ENCODE measurements around the gene LYST. TPM values are rescaled to one million over a fixed set of nuclear protein-coding genes. Genes with fewer than 3 reads are reported as not detected.

LYST gene
- total and polyA plus RNA-seq, 4 experiments from 2014 or later, result 4.2 to 35.2 (median 21.0) TPM

DNA sequence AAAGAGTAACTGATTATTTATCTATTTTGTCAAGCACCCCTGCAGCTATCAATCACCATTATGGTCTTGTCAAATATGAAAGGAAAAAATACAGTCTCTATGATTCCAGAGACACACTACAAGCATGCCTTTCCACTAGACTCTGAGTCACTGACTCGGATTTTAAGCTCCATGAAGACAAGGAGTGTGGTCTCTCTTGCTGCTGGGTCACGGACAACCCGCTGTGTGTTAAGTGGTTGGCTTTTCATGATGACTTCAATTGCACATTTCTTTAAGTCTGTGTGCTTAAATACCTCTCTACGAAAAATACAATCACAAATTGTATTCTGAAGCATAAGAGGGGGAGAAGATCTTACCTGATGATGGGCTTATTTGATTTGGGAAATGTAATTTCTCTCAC is 203.1 kb downstream of the LYST start:
- peaks cover 38 to 47% of the 10 kb centered on the region in 2 donors for H3K36me3 Mint-ChIP-seq
- ChIA-PET POLR2A (ENCODE audit: partially characterized antibody) (no interaction called here), CTCF (ENCODE audit: partially characterized antibody) (no interaction called here)
- H3K4me3 Mint-ChIP-seq, result no peak overlapping the region
- Histone ChIP-seq H3K27ac (ENCODE audit: low read depth, low read length) (no peak overlapping the region), H3K27me3 (ENCODE audit: insufficient read depth, low read length) (no peaks in the 10 kb centered on the region), H3K4me3 (ENCODE audit: low read length in 2 of 2) (no peak overlapping the region), H3K9me3 (ENCODE audit: control insufficient read depth in 1 of 2, low read length in 2 of 2) (no peaks in the 10 kb centered on the region), H3K36me3 (ENCODE audit: insufficient read depth, low read length) (peaks cover 12% of the 10 kb centered on the region), H3K4me1 (ENCODE audit: insufficient read depth, low read length) (no peaks in the 10 kb centered on the region)
- H3K4me1 Mint-ChIP-seq, result no peaks in the 10 kb centered on the region
- intact Hi-C loops (cut with micrococcal nuclease), result no loop called here
- H3K27me3 Mint-ChIP-seq, result no peaks in the 10 kb centered on the region
- no peak overlapping the region for H3K27ac Mint-ChIP-seq
- peaks cover 0 to 4% (median 0%) of the 10 kb centered on the region in 8 donors for H3K9me3 Mint-ChIP-seq
- no peak for DNase-seq

DNA sequence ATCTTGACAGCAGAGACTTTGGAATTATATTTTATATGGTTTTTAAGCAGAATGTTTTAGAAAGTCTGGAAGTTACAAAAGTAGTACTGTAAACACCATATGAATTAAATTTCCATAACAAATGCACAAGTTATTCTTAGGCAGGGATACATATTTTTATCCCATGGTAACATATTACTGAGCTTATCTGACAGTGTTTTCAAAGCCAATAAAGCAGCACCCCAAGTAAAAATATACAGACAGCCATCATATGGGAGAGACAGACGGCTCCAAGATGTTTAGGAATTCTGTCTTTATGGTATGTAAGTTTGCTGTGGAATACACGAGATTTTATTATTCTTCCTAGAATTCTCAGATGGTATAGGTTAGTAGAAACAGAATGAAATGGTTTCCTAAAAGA is 205.1 kb downstream of the LYST start:
- CTCF ChIA-PET (ENCODE audit: partially characterized antibody), result no interaction called here
- no peak for DNase-seq
- Histone ChIP-seq H3K27ac (ENCODE audit: low read depth, low read length) (no peak overlapping the region), H3K27me3 (ENCODE audit: insufficient read depth, low read length) (no peaks in the 10 kb centered on the region), H3K4me3 (ENCODE audit: low read length in 2 of 2) (no peak overlapping the region), H3K9me3 (ENCODE audit: control insufficient read depth in 1 of 2, low read length in 2 of 2) (no peaks in the 10 kb centered on the region), H3K36me3 (ENCODE audit: insufficient read depth, low read length) (peaks cover 12% of the 10 kb centered on the region), H3K4me1 (ENCODE audit: insufficient read depth, low read length) (no peaks in the 10 kb centered on the region)
- H3K27ac Mint-ChIP-seq, result no peak overlapping the region
- peaks cover 31 to 40% of the 10 kb centered on the region in 2 donors for H3K36me3 Mint-ChIP-seq
- H3K4me1 Mint-ChIP-seq, result no peaks in the 10 kb centered on the region
- H3K9me3 Mint-ChIP-seq, result peaks cover 0 to 1% (median 0%) of the 10 kb centered on the region in 8 donors
- intact Hi-C loops (cut with micrococcal nuclease), result no loop called here
- H3K4me3 Mint-ChIP-seq, result no peak overlapping the region
- POLR2A ChIA-PET (ENCODE audit: partially characterized antibody), result no interaction called here
- H3K27me3 Mint-ChIP-seq, result peaks cover 2% of the 10 kb centered on the region in 2 donors

DNA sequence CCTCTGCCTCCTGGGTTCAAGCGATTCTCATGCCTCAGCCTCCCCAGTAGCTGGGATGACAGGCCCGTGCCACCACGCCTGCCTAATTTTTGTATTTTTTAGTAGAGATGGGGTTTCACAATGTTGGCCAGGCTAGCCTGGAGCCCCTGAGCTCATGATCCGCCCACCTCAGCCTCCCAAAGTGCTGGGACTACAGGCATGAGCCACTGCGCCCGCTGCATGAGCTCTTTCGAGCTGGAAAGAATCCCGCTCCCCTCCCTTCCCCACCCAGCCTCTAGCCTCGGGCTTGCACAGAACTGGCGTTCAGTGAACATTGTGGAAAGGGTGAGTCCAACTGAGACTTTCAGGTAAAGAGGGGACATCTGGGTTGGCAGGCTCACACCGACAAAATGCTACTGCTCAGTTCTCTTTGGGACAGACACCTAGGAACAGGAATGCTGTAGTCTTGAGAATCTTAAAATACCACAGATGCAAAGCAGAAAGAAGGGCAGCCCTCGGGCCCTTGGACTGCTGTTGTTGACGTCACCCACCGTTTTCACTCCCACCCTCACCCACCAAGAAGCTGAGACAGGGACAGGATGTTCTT is 207.4 kb downstream of the LYST start:
- Mint-ChIP-seq H3K9me3 (peaks cover 0 to 13% (median 4%) of the 10 kb centered on the region in 8 donors), H3K27me3 (peaks cover 8 to 12% of the 10 kb centered on the region in 2 donors), H3K36me3 (peaks cover 28% of the 10 kb centered on the region in 2 donors), H3K4me1 (no peaks in the 10 kb centered on the region), H3K27ac (no peak overlapping the region), H3K4me3 (no peak overlapping the region)
- Histone ChIP-seq H3K4me3 (ENCODE audit: low read length in 2 of 2) (no peak overlapping the region), H3K36me3 (ENCODE audit: insufficient read depth, low read length) (peaks cover 12% of the 10 kb centered on the region), H3K27ac (ENCODE audit: low read depth, low read length) (no peak overlapping the region), H3K4me1 (ENCODE audit: insufficient read depth, low read length) (no peaks in the 10 kb centered on the region), H3K27me3 (ENCODE audit: insufficient read depth, low read length) (no peaks in the 10 kb centered on the region), H3K9me3 (ENCODE audit: control insufficient read depth in 1 of 2, low read length in 2 of 2) (no peaks in the 10 kb centered on the region)
- CTCF ChIA-PET (ENCODE audit: partially characterized antibody), result interaction anchor here (1.4 kb wide), 1 partner anchor 37 kb away, joined by 3 read pairs; no protein-coding TSS in a partner anchor
- intact Hi-C loops (cut with micrococcal nuclease), result no loop called here
- no peak for DNase-seq
- POLR2A ChIA-PET (ENCODE audit: partially characterized antibody), result no interaction called here

DNA sequence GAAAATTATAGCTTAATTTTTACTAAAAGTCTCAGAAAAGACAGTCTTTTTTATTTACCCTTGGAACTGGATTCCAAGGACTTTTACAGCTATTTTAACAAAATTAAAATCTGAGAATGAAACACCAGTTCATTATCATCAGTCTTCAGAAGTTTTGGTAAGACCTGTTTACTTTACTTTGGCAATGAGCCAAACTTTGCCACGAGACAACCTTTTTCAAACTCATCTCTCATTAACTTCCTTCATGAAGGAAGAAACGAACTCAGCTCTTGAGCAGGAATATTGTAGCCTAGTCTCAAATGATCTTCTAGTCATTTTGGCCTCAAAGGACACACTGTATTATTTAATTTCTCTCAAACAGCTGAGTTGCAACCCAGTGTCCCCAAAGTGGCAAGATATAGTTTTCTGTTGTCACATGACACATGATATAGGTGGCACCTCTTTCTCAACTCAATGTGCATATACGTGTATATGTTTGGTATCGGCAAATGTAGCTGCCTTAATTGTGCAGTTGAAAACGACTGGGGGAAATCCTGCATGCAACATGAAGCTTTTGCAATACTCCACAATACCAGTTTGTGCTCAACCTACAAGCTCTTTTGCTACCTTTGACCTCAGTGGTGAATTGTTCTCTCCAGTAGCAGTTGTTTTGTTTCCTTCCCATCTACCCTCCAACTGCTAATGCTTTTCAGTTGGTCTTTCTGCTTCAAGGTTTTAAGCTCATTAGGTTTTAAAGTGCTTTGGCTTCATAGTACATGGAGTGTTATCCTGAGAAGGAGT is 208.8 kb downstream of the LYST start:
- Mint-ChIP-seq H3K27me3 (peaks cover 15 to 21% of the 10 kb centered on the region in 2 donors), H3K4me3 (no peak overlapping the region), H3K27ac (no peak overlapping the region), H3K36me3 (peaks cover 19 to 25% of the 10 kb centered on the region in 2 donors), H3K4me1 (no peaks in the 10 kb centered on the region), H3K9me3 (peaks cover 0 to 24% (median 11%) of the 10 kb centered on the region in 8 donors)
- Histone ChIP-seq H3K27ac (ENCODE audit: low read depth, low read length) (no peak overlapping the region), H3K9me3 (ENCODE audit: control insufficient read depth in 1 of 2, low read length in 2 of 2) (no peaks in the 10 kb centered on the region), H3K27me3 (ENCODE audit: insufficient read depth, low read length) (no peaks in the 10 kb centered on the region), H3K4me1 (ENCODE audit: insufficient read depth, low read length) (no peaks in the 10 kb centered on the region), H3K36me3 (ENCODE audit: insufficient read depth, low read length) (peaks cover 6% of the 10 kb centered on the region), H3K4me3 (ENCODE audit: low read length in 2 of 2) (no peak overlapping the region)
- DNase-seq, result no peak
- intact Hi-C loops (cut with micrococcal nuclease), result no loop called here
- CTCF ChIA-PET (ENCODE audit: partially characterized antibody), result interaction anchor here (0.7 to 1.4 kb wide), 2 partner anchors 36 to 60 kb away, joined by 3 read pairs; no protein-coding TSS in a partner anchor
- POLR2A ChIA-PET (ENCODE audit: partially characterized antibody), result interaction anchor here (1.3 kb wide), 1 partner anchor 9 kb away, joined by 3 read pairs; no protein-coding TSS in a partner anchor

DNA sequence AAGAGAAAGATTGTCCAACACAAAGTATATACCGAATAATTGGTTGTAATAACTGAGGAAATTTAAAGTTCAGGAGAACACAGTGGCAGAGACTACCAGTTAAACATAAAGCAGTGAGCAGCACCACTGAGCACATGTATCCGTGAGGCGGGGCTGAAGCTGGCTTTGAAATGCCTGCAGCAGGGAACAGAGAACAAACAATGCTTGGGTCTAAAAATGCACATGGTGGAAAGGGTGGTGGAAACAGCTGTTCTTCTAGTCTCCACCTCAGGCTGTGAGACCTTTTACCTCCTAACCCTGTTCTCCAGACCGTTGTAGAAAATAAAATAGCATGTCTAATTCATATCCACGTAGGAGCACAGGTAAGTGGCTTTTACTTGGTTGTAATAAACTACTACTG is 209.4 kb downstream of the LYST start:
- no peaks in the 10 kb centered on the region for H3K27me3 ChIP-seq (ENCODE audit: insufficient read depth, low read length)
- no peaks in the 10 kb centered on the region for H3K36me3 ChIP-seq (ENCODE audit: insufficient read depth, low read length)
- H3K4me3 Mint-ChIP-seq, result no peak overlapping the region
- no peaks in the 10 kb centered on the region for H3K4me1 ChIP-seq (ENCODE audit: insufficient read depth, low read length)
- no peak overlapping the region for H3K4me3 ChIP-seq (ENCODE audit: low read length in 2 of 2)
- no peak overlapping the region for H3K27ac Mint-ChIP-seq
- POLR2A ChIA-PET (ENCODE audit: partially characterized antibody), result interaction anchor here (1.3 kb wide), 1 partner anchor 8 kb away, joined by 3 read pairs; no protein-coding TSS in a partner anchor
- CTCF ChIA-PET (ENCODE audit: partially characterized antibody), result no interaction called here
- H3K4me1 Mint-ChIP-seq, result no peaks in the 10 kb centered on the region
- peaks cover 19 to 27% of the 10 kb centered on the region in 2 donors for H3K27me3 Mint-ChIP-seq
- no peak for DNase-seq
- no peak overlapping the region for H3K27ac ChIP-seq (ENCODE audit: low read depth, low read length)
- intact Hi-C loops (cut with micrococcal nuclease), result no loop called here
- H3K9me3 Mint-ChIP-seq, result peaks cover 0 to 26% (median 13%) of the 10 kb centered on the region in 8 donors
- H3K36me3 Mint-ChIP-seq, result peaks cover 12 to 18% of the 10 kb centered on the region in 2 donors
- no peaks in the 10 kb centered on the region for H3K9me3 ChIP-seq (ENCODE audit: control insufficient read depth in 1 of 2, low read length in 2 of 2)

DNA sequence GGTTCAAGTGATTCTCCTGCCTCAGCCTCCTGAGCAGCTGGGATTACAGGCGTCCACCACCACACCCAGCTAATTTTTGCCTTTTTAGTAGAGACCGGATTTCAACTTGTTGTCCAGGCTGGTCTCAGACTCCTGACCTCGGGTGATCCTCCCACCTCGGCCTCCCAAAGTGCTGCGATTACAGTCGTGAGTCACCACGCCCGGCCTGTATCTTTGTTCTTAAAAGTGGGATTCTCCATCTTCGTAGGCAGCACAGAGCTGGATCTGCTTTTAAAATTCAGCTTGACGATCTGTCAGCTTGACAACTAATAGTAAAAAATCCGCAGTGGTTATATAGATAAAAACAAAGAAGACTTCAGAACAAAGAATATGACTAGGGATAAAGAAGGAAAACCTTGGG is 214.3 kb downstream of the LYST start:
- POLR2A ChIA-PET (ENCODE audit: partially characterized antibody), result interaction anchor here (1.0 kb wide), 1 partner anchor 69 kb away, joined by 3 read pairs; no protein-coding TSS in a partner anchor
- Mint-ChIP-seq H3K4me3 (peak overlapping the region in 1 of 8 donors; percentile 22), H3K9me3 (peaks cover 0 to 26% (median 13%) of the 10 kb centered on the region in 8 donors), H3K4me1 (peaks cover 6 to 21% (median 13%) of the 10 kb centered on the region in 4 donors), H3K36me3 (peaks cover 2 to 7% of the 10 kb centered on the region in 2 donors), H3K27me3 (peaks cover 44% of the 10 kb centered on the region in 2 donors), H3K27ac (no peak overlapping the region)
- Histone ChIP-seq H3K4me3 (ENCODE audit: low read length in 2 of 2) (no peak overlapping the region), H3K4me1 (ENCODE audit: insufficient read depth, low read length) (peaks cover 20% of the 10 kb centered on the region), H3K36me3 (ENCODE audit: insufficient read depth, low read length) (no peaks in the 10 kb centered on the region), H3K27ac (ENCODE audit: low read depth, low read length) (no peak overlapping the region), H3K27me3 (ENCODE audit: insufficient read depth, low read length) (peaks cover 23% of the 10 kb centered on the region), H3K9me3 (ENCODE audit: control insufficient read depth in 1 of 2, low read length in 2 of 2) (no peaks in the 10 kb centered on the region)
- DNase-seq, result no peak
- CTCF ChIA-PET (ENCODE audit: partially characterized antibody), result no interaction called here
- intact Hi-C loops (cut with micrococcal nuclease), result no loop called here

DNA sequence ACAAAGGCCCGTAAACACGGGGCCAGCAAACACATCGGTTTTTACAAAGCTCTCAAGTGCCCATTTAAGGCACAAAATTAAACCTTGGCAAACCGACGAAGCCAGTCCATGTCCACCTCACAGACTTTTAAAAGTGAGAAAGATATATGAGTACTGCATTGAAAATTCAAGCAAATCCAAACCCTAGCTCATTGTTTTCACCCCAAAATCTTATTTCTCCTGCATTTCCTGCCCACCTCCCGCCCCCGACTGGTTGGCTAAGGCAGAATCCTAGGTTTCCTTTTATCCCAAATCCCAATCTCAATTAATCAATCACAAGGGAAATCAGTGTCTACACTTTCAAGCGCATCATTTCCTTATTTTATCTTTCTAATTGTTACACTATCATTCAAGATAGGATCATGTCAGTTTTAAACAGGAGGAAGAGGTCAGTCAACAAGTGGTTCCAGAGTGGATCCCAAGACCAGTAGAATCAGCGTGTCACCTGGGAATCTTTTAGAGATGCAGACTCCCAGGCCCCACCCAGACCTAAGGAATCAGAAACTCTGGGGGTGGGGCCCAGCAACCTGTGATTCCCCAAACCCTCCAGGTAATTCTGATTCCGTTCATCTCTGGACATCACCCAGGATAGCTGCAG is 215.4 kb downstream of the LYST start:
- peaks cover 23% of the 10 kb centered on the region for H3K27me3 ChIP-seq (ENCODE audit: insufficient read depth, low read length)
- H3K9me3 ChIP-seq (ENCODE audit: control insufficient read depth in 1 of 2, low read length in 2 of 2), result no peaks in the 10 kb centered on the region
- POLR2A ChIA-PET (ENCODE audit: partially characterized antibody), result no interaction called here
- no peak overlapping the region for H3K4me3 ChIP-seq (ENCODE audit: low read length in 2 of 2)
- no peak overlapping the region for H3K27ac ChIP-seq (ENCODE audit: low read depth, low read length)
- no peak for DNase-seq
- Mint-ChIP-seq H3K36me3 (peaks cover 2 to 5% of the 10 kb centered on the region in 2 donors), H3K9me3 (peaks cover 0 to 26% (median 13%) of the 10 kb centered on the region in 8 donors), H3K27me3 (peaks cover 40 to 44% of the 10 kb centered on the region in 2 donors), H3K4me1 (peaks cover 6 to 21% (median 14%) of the 10 kb centered on the region in 4 donors), H3K4me3 (peak overlapping the region; percentile 47 to 80 (median 68)), H3K27ac (peak overlapping the region in 2 of 7 donors; percentile 44 to 79)
- intact Hi-C loops (cut with micrococcal nuclease), result no loop called here
- no peaks in the 10 kb centered on the region for H3K36me3 ChIP-seq (ENCODE audit: insufficient read depth, low read length)
- H3K4me1 ChIP-seq (ENCODE audit: insufficient read depth, low read length), result peaks cover 20% of the 10 kb centered on the region
- CTCF ChIA-PET (ENCODE audit: partially characterized antibody), result no interaction called here

Data from CD4-positive, alpha-beta memory T cell (primary cell).